Tongue (tissue), 2 donors: ENCODE data around the gene RPL3. TPM values are rescaled to one million over a fixed set of nuclear protein-coding genes. Genes with fewer than 3 reads are reported as not detected.

Experiments used
- small RNA-seq: library from RNA; depleted of rRNA; stranded (forward); fragments of <200 nt; gene quantifications from one replicate; pipeline ENCODE3, GENCODE V24; 2014; ENCODE audit warnings: low replicate concordance
- total RNA-seq: library from RNA; depleted of rRNA; stranded (reverse); fragments of >200 nt; gene quantifications from one replicate; pipeline ENCODE4 v1.2.3, GENCODE V29; 2014

Gene RPL3
- total RNA-seq, 1 donor from 2014 or later = 2,266 TPM

Small RNA genes lying within 50 kb of the gene (small RNA-seq; reads per million reads assigned to genes)
- gene SNORD43 = not detected
- gene SNORD83A = 4,235 reads per million, percentile 99 among the genes with 10 or more reads in this experiment
- not detected for gene SNORD83B

Other genes starting within 250 kb of the RPL3 start
- 6.6 TPM for gene APOBEC3G, start 242.3 kb downstream of the RPL3 start, total RNA-seq
- not detected for gene APOBEC3H, start 222.4 kb downstream of the RPL3 start, total RNA-seq
- gene CBX7, start 166.9 kb downstream of the RPL3 start, total RNA-seq = 8.3 TPM
- 26.0 TPM for gene PDGFB, start 74.6 kb downstream of the RPL3 start, total RNA-seq
- 20.0 TPM for gene SYNGR1, start 30.4 kb upstream of the RPL3 start, total RNA-seq
- 27.3 TPM for gene TAB1, start 80.2 kb upstream of the RPL3 start, total RNA-seq
- gene MGAT3, start 137.4 kb upstream of the RPL3 start, total RNA-seq = 2.9 TPM
- 16.0 TPM for gene MIEF1, start 182.7 kb upstream of the RPL3 start, total RNA-seq
- gene ATF4, start 200.9 kb upstream of the RPL3 start, total RNA-seq = 124 TPM
- gene RPS19BP1, start 213.1 kb upstream of the RPL3 start, total RNA-seq = 34.8 TPM